LNCaP clone FGC (cell line): ENCODE data around the gene CLEC19A.

Experiments used
- DNase-seq: peaks from one replicate; pipeline ENCODE4 v3.0.0-alpha.2; 2011; ENCODE audit warnings: low read depth
- H3K4me3 ChIP-seq: 2 replicates; pipeline ENCODE4 v1.5.1; 2011; ENCODE audit warnings: mild to moderate bottlenecking, low read depth, low read length, control low read depth
- CTCF ChIP-seq: IDR thresholded peaks from 2 replicates; pipeline ENCODE4 v1.5.1; 2012; ENCODE audit warnings: mild to moderate bottlenecking; ENCODE audit not compliant: control insufficient read depth, insufficient read depth; ENCODE audit errors: extremely low read depth

Gene CLEC19A

GRCh38 chr16:19304750-19305149, 19.2 kb downstream of the CLEC19A start:
- no peak overlapping the region for H3K4me3 ChIP-seq
- no peak for DNase-seq
- no peak for TF ChIP-seq CTCF

DNA sequence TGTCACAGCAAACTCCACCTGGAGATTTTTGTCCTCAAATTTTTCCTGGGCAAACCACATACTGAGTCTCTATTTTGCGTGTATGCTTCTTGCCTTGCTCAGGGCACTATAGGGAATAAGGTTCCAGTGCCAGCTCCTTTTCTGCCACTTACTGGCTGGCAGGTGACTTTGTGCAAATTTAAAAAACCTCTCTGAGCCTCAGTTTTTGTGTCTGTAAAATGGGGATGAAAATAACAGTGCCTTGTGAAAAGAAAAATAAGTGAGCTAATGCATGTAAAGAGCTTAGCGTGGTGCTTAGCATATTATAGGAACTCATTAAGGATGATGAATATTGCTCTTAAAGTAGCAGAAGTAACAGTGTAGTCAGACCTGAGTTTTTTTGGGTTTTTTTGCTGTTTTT, 19.9 kb downstream of the CLEC19A start:
- no peak for TF ChIP-seq CTCF
- no peak for DNase-seq
- no peak overlapping the region for H3K4me3 ChIP-seq

DNA sequence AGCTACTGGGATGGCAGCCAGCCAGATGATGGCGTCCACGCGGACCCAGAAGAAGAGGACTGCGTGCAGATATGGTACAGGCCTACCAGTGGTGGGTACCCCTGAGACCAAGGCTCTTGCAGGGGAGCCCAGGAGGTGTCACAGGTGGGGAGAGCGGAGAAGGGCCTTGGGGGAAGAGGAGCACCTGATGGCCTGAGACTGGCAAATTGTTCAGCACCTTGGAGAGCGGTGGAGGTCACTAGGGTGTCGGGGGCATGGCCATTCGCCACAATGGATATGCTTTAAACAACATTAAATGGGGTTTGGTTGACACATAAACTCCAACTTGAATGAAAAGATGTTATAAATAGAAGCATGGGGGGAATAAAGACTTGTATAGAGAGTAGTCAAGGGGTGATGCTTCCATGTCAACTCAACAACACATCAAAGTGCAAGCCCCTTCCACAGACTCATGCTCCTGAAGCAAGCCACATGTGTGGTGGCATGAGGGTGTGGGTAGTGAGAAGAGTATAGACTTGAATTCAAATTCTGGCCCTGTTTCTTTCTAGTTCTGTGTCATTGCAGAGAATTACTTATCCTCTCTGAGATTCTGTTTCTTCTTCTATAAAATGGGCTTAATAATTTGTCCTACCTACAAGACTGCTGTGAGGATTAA, 22.2 kb downstream of the CLEC19A start:
- no peak for DNase-seq
- TF ChIP-seq CTCF: no peak
- no peak overlapping the region for H3K4me3 ChIP-seq

GRCh38 chr16:19308392-19308791, 22.9 kb downstream of the CLEC19A start:
- no peak overlapping the region for H3K4me3 ChIP-seq
- no peak for DNase-seq
- TF ChIP-seq CTCF: no peak

DNA sequence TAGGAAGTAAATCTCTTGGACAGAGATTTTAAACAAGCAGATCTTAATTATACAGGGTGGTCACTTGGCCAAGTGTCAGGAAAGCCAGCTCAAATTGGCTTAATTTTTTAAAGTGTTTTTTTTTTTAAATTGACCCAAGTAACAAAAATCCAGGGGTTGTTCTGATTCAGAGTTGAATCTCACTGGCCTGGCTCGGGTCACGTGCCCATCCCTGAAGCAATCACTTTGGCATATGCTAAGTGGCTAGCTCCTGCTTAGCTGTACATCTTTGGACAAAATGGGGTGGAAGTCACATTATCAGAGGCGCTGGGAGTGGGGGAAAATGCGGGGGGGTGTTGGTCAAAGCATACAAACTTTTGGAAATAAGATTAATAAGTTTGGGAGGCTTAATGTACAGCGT, 23.6 kb downstream of the CLEC19A start:
- H3K4me3 ChIP-seq: no peak overlapping the region
- no peak for TF ChIP-seq CTCF
- DNase-seq: no peak

DNA sequence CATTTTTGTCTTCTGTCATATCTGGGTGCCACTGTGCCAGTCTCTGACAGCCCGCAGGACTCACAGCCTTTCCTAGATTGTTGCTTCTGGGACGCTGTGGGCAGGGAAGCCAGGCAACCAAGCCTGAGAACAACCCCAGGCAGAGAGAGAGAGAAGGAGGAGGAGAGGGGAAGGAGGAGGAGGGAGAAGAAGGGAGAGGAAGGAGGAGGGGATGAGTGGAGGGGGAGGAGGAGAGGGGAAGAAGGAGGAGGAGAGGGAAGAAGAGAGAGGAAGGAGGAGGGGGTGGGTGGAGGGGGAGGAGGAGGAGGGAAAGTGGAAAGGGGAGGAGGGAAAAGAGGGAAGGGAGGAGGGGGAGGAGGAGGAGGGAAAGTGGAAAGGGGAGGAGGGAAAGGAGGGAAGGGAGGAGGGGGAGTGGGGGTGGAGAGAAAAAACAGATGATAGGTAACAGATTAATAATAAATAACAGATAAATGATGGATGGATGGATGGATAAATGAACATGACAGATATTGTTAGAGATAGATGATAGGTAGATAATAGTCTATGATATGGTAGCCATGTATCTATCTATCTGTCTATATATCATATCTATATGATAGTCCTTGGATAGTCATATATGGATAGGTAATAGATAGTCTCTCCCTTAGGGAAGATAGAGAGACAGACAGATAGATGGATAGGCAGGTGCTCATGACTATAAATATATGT, 29.3 kb downstream of the CLEC19A start:
- no peak for TF ChIP-seq CTCF
- no peak for DNase-seq
- no peak overlapping the region for H3K4me3 ChIP-seq

DNA sequence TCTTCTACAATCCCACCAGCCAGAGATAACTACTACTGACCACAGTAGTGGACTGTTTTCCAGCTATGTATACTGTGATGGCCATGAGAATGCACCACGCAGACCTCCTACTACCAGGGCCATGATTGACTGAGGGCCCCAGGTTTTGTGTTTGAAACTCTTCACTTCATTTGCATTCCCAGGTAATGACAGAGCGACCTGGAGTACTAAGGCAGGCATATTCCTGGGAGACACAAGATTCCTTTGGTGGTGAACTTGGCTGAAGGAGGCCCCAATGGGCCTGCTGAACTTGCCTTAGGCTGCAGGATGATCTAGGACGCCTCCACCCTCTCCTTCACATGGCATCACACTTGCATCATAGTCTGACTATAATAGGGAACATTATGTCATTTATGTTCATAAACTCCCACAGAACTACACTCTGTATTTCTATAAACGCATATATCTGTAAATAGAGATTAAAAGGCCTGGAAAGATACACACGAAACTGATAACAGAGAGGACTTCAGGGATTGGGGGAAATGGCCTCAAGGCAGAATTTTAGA, 30.4 kb downstream of the CLEC19A start:
- no peak for TF ChIP-seq CTCF
- no peak for DNase-seq
- H3K4me3 ChIP-seq: no peak overlapping the region
